UCSD-AML1 (cell line): Measurements from ENCODE around the gene PSMA2.

ENCODE experiments used
- DNase-seq: peaks from one replicate; lab custom pipeline; 2025; ENCODE audit not compliant: unreplicated experiment; lab: John Stamatoyannopoulos, UW

Gene PSMA2

GRCh38 chr7:42931834-42932651, at the start of gene PSMA2, which contains the start of gene MRPL32:
PSMA2 (minus strand) TSS chr7:42932174; CDS start chr7:42932158, 16 bp downstream.
MRPL32 (plus strand) TSS chr7:42932376; CDS start chr7:42932387, 11 bp downstream.
- peak; percentile 86 for DNase-seq

- no peak for DNase-seq
Observed at GRCh38 chr7:42981601-42982000, 49.6 kb upstream of the PSMA2 start.

GRCh38 chr7:42980514-42980913, 48.5 kb upstream of the PSMA2 start:
- DNase-seq = no peak

- no peak for DNase-seq
Observed at GRCh38 chr7:42980084-42980483, 48.1 kb upstream of the PSMA2 start.

DNA sequence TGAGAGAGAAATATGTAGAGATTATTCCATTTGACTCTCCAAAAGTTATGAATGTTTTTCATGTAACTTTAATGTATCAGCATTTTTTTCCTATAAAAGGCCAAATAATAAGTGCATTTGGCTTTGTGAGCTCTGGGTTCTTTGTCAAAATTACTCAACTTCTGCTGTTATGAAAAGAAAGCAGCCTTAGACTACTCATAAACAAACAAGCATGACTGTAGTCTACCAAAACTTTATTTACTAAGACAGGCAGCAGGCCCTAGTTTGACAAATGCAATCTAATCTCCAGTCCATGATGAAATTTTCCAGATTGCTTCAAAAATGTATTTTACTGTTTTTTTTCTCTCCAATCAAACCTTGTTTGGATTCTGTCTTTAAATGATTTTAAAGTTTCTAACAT, 46.5 kb upstream of the PSMA2 start:
- DNase-seq = no peak

DNA sequence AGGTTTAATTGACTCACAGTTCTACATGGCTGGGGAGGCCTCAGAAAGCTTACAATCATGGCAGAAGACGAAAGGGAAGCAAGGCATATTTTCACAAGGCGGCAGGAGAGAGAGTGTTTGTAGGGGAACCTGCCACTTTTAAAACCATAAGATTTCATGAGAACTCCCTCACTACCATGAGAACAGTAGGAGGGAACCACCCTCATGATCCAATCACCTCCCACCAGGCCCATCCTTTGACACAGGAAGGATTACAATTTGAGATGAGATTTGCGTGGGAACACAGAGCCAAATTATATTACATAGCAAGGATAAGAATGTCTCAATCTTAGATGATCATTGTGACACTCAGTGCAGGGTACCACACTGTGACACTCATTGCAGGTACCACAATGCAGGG, 44.4 kb upstream of the PSMA2 start:
- no peak for DNase-seq

GRCh38 chr7:42972699-42973500, 40.9 kb upstream of the PSMA2 start:
- no peak for DNase-seq

- DNase-seq = no peak
Observed at GRCh38 chr7:42967391-42967790, 35.4 kb upstream of the PSMA2 start.

- DNase-seq = no peak
Observed at GRCh38 chr7:42964849-42965805, 33.2 kb upstream of the PSMA2 start.

GRCh38 chr7:42964293-42964692, 32.3 kb upstream of the PSMA2 start:
- DNase-seq = no peak

GRCh38 chr7:42961170-42961569, 29.2 kb upstream of the PSMA2 start:
- DNase-seq = no peak

DNA sequence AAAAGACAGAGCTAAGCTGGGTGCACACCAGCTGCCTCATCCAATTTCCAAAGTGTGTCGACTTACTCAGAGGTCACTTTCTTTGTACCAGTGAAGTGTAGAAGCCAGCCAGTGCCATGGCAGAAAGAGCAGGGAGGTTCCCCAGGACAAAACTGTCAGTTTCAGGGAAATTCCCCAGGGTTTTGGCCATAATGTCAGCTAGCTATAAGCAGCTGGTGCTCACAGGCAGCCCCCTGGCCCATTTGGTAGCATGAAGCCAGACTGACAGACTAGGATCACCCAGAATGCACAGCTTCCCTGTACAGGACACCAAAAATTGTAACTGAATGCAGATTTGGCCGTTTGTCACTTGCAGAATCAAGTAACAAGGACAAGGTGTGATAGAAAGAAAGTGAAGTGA, 28.8 kb upstream of the PSMA2 start:
- DNase-seq = no peak

- DNase-seq = no peak
Observed at GRCh38 chr7:42959549-42959948, 27.6 kb upstream of the PSMA2 start.

- no peak for DNase-seq
Observed at GRCh38 chr7:42956062-42956461, 24.1 kb upstream of the PSMA2 start.

DNA sequence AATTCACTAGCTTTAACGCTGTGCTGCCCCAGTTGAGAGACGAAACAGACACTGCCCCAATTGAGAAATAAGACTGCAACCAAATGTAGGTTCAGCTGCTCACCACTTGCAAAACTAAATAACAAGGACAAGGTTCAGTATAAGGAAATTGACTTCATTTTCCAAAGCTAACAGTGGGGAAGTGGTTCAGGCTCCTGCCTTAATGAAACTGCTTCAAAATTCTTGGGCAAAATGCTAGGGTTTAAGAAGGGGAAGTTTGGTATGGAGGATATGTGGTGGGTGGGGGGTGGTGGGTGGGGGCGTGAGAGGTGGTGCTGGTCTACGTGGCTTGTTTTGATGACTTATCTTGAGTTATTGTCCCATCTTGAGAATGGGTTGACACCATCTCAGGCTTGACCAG, 22.0 kb upstream of the PSMA2 start:
- DNase-seq = no peak

- DNase-seq = no peak
Observed at GRCh38 chr7:42952328-42952727, 20.4 kb upstream of the PSMA2 start.

GRCh38 chr7:42950417-42950816, 18.4 kb upstream of the PSMA2 start:
- DNase-seq = no peak

- DNase-seq = no peak
Observed at GRCh38 chr7:42947521-42947920, 15.5 kb upstream of the PSMA2 start.

DNA sequence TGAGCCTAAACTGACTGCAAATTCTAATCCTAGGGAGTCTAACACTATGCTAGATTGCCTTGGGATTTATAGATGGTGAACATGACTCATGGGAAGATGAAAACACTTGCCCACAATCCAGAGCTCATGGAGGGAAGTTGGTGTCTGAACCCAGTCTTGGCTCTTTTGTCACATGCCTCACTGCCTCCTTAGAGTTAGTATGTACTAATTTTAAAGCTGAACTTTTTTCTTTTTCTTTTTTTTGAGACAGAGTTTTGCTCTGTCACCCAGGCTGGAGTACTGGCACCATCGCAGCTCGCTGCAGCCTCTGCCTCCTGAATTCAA, 14.6 kb upstream of the PSMA2 start:
- no peak for DNase-seq

- peak; percentile 10 for DNase-seq
Observed at GRCh38 chr7:42945821-42946626, 14.1 kb upstream of the PSMA2 start.
